Epidermal melanocyte (primary cell): ENCODE data around the gene NVL.
"Not testable (repeated sequence)": the region's sequence is repeated elsewhere in the genome, so short reads cannot be mapped to it uniquely, and the experiment has no call there.

Experiments used
- DNase-seq: peaks from one replicate; pipeline ENCODE4 v3.0.0; 2011; ENCODE audit warnings: low spot score; ENCODE audit not compliant: insufficient read length

The NVL gene

DNA sequence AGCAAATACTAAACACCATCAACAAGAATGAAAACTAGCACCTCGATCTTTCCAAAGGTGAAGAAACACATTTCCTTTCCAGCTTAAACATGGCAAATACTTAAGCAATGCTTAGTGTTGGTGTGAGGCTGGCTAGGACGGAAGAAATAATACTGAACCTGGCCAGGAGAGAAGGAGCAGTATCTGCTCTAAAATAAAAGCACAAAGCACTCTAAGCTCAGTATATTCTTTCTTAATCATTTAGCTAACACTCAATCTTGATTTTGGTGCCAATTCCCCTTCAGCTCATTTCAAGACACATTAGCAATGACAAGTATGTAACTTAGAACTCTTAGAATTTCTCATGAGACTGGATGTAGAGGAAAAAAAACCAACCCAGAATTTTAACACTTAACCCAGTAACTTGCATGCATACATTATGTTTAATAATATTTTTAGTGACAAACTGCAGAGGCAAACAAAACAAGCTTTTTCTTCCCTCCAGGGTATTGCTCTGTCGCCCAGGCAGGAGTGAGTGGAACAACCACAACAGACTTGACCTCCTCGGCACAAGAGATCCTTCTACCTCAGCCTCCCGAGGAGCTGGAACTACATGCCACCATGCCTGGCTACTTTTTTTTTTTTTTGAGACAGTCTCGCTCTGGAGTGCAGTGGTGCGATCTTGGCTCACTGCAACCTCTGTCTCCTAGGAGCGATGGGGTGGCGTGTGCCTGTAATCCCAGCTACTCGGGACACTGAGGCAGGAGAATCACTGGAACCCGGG is 92.7 kb downstream of the NVL start:
- no peak for DNase-seq

DNA sequence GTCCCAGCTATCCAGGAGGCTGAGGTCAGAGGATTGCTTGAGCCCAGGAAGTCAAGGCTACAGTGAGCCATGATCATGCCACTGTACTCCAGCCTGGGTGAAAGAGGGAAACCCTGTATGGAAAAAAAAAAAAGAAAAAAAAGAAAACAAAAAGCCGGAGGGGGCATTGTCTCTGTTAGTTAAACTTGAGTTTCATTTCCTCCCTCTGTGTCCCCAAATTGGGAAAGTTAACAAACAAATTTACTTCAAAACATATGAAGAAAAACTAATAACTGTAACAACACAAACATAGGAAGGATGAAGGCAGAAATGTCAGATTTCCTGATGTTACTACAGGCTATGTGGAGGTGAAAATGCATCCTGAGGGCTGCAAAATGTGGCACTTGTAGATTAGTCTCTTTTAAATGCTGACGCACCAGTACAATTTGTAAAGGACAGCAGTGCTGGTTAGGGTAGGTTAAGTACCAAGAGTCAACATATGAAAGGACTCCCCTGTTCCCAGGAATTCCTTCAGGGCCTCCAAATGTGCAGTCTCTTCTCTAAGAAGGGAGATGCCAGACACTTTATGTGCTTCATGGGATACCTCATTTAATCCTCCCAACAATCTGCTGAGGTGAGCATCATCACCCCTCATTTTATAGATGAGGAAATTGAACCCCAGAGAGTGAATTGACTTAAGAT is 94.0 kb downstream of the NVL start:
- DNase-seq, result no peak

DNA sequence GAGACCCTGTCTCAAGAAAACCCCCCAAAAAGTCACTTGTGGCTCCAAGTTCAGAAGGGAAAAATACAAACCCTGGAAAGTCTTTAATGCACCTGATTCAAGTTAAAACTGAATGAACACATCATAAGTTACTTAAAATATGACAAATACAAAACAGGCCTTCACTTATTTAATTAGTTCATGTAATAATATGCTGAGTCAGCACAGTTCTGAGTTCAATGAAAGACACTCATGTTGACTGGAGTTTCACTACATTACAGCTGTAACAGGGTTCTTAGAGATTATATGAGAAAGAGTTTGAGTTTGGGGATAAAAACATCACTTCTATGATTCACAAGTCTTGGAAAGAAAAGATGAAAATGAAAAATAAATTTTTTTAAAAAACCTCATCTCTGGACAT is 96.0 kb downstream of the NVL start:
- no peak for DNase-seq

DNA sequence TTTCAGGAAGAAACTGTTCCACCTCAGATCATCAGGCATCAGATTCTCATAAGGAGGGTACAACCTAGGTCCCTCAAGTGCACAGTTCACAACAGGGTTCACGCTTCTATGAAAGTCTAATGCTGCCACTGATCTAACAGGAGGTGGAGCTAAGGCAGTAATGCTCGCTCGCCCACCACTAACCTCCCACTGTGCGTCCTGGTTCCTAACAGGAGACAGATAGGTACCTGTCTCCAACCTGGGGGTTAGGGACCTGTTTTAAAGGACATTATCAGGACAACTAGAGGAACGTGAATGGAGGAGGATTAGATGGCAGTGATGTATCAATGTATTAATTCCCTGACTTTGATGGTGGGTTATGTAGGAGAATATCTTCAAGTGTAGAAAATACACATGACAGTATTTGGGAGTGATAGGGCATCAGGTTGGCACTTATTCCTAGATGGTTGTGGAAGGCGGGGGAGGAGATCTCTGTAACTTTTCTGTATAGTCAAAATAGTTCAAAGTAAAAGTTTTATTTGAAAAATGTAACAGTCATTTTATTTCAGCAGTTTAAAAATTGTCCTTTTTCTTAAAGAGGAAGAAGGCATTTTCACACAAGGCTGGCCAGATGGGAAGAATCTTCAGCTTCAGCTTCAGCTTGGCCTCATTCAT is 103.0 kb downstream of the NVL start:
- DNase-seq, result no peak

GRCh38 chr1:224223819-224224714 is 105.9 kb downstream of the NVL start:
- DNase-seq, result peak; percentile 43

GRCh38 chr1:224219612-224220059 is 110.3 kb downstream of the NVL start:
- DNase-seq, result no peak

DNA sequence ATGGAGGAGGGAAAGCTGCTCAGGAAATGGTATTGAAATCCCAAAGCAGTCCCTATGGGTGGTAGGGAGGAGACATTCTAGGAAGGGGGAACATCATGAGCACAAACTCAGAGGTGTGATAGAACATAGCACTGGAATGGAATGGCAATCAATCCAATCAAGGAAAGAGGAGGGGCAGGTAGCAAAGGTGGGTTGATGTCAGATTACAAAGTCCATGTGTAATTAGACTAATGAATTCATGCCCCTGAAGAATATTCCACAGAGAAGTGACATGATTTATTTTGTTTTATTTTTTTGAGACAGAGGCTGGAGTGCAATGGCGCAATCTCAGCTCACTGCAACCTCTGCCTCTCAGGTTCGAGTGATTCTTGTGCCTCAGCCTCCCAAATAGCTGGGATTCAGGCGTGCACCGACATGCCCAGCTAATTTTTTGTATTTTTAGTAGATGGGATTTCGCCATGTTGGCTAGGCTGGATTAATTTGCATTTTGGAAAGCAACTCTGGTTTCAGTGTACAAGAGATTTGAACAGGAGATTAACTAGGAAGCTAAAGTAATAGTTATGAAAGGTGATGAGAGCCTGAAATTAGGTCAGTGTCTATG is 110.9 kb downstream of the NVL start:
- no peak for DNase-seq

GRCh38 chr1:224217655-224218623 is 112.0 kb downstream of the NVL start:
- DNase-seq, result no peak

DNA sequence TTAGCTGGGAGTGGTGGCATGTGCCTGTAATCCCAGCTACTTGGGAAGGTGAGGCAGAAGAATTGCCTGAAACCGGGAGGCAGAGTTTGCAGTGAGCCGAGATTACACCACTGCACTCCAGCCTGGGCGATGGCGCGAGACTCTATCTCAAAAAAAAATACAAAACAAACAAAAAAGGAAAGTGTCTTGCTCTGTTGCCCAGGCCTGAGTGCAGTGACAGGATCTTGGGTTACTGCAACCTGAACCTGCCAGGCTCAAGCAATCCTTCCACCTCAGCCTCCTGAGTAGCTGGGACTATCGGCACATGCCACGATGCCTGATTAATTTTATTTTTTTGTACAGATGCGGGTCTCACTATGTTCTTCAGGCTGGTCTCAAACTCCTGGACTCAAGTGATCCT is 113.6 kb downstream of the NVL start:
- DNase-seq, result no peak

GRCh38 chr1:224213438-224214119 is 116.4 kb downstream of the NVL start:
- DNase-seq, result no peak

- DNase-seq, result no peak
Observed at GRCh38 chr1:224212618-224213061, 117.3 kb downstream of the NVL start.

- no peak for DNase-seq
Observed at GRCh38 chr1:224211206-224211962, 118.6 kb downstream of the NVL start.

DNA sequence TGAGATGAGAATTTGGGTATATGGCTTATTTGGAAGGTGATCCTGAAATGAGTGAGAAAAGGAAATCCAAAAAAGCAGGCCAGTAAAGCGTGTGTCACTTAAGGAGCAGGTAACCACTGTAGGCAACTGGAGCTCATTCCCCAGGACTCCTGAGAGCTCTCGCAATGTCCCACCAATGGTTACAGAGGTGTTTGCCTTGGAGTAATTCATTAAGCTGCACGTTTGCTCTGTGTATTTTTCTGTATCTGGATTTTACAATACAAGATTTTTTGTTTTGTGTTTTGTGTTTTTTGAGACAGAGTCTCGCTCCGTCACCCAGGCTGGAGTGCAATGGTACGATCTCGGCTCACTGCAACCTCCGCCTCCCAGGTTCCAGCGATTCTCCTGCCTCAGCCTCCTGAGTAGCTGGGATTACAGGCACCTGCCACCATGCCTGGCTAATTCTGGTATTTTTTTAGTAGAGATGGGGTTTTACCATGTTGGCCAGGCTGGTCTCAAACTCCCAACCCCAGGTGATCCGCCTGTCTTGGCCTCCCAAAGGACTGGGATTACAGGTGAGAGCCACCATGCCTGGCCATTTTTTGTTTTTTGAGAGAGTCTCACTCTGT is 123.9 kb downstream of the NVL start:
- DNase-seq, result not testable (repeated sequence)

DNA sequence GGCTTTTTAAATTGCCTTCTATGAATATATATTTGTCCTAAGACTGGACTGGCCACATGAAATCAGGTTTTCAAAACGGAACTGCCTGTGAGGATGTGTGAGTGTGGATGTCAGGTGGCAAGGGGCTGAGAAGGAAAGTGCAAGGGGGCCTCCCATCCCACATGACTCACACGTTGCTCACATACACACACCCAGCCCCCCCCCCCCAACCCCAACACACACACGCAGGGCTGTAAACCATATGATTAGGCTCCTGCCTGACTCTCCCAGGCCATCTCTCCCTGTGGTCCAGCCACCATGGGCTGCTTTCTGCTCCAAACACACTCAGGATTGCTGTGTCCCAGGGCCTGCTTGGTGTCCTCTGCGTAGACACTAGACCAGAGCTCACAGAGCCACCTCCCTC is 124.5 kb downstream of the NVL start:
- DNase-seq, result no peak

DNA sequence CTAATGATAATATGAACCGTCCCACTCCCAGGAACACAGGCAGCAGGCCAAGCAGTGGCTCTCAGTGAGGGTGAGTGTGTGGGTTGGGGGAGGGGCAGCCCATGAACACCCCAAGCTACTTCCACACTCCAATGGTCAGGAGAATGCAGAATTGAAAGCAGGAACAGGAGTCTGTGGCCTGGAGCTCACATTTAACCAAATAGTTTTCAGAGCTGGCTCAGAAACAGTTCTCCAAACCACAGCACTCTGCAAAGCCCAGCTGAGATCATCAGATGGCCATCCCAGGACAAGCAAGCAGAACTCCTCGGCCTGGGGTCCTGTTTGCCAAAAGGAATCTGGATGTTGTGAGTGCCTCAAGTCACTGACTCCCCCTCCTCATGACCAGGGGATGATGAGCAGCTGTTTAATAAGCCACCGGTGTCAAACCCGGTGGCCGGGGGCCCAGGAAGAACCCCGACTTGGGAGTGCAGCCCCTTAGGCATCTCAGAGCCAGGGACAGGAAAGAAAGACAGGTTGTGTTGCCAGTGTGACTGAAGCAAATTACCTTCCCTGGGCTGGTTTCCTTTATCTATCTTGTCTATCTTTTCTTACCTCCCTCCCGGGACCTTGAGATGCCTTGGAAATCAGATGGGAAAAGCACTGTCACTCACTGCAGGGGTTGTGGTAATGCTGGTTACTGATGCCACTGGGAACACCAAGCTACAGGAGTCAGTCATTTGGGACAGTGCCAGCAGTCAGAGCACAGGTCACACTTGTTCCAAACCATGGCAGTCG is 126.5 kb downstream of the NVL start:
- DNase-seq, result no peak

DNA sequence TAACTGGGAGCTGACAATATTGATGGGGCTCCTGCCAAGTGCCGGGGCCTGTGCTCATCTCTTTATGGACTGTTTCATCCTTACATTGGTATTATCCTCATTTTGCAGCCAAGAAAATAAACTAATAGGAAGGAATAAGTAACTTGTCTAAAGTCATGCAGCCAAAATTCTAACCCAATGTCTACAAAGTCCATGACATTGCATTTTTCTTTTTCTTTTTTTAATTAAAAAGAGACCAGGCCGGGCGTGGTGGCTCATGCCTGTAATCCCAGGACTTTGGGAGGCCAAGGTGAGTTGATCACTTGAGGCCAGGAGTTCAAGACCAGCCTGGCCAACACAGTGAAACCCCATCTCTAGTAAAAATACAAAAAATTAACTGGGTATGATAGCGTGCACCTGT is 128.1 kb downstream of the NVL start:
- no peak for DNase-seq

GRCh38 chr1:224201383-224201782 is 128.6 kb downstream of the NVL start:
- DNase-seq, result no peak
